Erythroblast (primary cell): ENCODE data around the gene PITPNB.

Source experiments
- DNase-seq, 2 experiments: peaks; one replicate each; lab custom pipeline; 2025; lab: John Stamatoyannopoulos, UW
- GATA1 ChIP-seq: IDR thresholded peaks from 2 replicates; pipeline ENCODE4 v1.6.1; 2011; ENCODE audit warnings: low read depth, mild to moderate bottlenecking, control low read depth, low read length, moderate library complexity
- POLR2A ChIP-seq: IDR thresholded peaks from 2 replicates; pipeline ENCODE4 v1.6.1; 2011; ENCODE audit warnings: mild to moderate bottlenecking, low read length

The PITPNB gene

DNA sequence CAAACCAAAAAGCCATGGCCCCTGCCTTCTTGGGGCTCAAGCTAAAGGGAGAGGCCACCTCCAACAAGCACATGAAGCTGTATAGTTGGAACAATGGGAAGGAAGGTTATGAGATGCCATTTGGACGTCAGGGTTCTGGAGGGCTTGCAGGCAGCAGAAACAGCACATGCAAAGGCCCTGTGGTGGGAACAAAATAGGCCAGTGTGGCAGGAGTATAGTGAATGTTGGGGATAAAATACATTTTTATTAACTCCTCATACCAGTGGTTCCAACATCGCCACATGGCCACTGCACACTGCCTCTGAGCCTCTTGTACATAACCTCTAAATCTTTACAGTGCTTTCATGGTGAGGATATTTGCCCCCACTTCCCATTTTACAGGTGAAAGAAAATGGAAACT, 85.3 kb downstream of the PITPNB start:
- TF ChIP-seq GATA1 (no peak), POLR2A (no peak)

DNA sequence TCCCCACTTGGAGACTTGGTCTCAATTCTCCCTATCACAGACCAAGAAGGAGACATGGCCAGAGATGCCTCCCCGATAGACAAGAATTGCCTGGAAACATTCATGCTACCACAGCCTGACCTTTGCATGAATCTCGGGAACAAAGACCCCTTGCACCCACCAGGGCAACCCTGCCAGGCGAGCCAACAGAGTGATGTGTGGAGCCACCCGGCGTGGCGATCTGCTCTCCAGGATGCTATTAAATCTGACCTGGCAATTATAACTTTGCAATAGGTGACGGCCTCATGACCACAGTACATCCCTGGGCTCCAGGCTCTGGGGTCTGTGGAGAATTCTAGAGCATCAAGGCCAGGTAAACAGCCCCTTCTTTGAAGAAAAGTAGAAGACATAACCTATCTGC, 86.5 kb downstream of the PITPNB start:
- TF ChIP-seq GATA1 (no peak), POLR2A (no peak)
- DNase-seq, result no peak

More for the DNA sequence above, 85.3 kb downstream of the PITPNB start:
- no peak for DNase-seq

DNA sequence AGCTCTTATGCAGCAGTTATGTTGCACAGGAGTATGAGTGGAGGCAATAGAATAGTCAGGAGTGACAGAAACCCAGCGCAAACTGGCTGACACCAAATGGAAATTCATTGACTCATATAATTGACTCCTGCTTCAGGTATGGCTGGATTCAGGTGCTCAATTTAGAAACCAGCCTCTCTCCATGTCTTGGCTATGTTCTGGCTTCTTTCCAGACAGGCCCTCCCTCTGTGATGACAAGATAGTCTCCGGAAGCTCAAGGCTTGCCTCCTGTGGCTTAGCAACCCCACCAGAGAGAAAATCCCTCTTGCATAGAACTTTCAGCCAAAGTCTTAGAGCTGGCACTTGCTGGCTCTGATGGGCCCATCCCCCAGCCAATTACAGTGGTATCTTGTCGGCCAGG, 89.4 kb downstream of the PITPNB start:
- TF ChIP-seq GATA1 (no peak), POLR2A (no peak)
- DNase-seq, result no peak

DNA sequence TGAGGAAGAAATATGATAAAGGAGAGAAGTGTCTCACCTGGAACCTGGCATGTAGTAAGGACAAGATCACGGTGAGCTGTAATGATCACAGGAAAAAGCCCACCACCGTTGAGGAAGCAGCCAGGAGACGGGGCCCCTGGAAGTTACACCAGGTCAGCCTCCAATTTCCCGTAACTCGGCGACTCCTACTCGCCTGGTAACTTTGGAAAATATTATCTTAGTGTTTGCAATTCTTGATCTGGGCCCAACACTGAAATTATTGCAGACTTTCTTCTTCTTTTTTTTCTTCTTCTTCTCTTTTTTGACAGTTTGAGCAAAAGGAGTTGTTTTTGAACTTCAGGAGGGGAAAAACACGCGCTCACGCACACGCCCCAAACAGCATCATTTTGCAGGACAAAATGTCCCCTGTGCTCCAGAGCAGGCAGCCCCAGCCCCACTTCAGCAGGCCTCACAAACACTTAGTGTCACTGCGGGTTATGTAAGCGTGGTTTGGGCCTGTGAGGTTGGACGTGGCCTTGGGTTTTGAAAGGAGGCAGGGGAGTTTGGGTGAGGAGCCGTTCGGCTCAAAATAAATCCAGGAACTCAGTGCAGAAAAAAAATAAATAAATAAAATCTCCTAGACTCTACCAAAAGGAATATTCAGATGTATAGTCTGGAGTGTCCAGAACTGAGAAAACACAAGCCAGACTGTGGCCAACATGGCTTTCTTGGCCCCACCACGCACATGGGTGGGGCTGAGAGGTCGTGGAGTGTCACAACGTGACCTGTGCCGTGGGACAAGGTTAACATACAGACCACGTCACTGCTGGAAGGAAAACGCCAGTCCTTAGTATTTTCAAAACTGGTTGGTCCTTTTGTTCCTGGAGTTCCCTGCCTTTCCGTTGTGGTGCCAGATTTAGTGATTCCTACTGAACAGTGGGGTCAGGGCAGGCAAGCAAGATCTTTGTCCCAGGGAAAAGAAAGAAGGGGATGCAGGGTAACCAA, 91.2 kb downstream of the PITPNB start:
- TF ChIP-seq GATA1 (no peak), POLR2A (no peak)
- no peak for DNase-seq

DNA sequence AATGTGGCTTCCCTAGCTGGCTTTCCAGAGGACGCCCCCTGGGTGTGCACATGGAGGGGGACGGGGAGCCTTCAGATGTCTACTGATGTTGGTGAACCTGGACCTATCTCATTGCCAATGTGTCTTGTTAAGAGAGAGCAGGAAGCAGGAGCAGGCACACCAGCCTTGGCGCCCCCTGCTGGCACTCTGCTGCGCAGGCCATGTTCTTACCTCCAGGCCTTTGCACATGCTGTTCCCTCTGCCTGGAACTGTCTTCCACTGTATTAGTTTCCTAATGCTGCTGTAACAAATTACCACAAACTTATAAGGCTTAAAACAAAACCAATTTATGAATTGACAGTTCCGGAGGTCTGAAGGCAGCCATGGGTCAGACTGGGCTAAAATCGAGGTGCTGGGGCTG, 93.9 kb downstream of the PITPNB start:
- TF ChIP-seq POLR2A (no peak), GATA1 (no peak)
- DNase-seq, result peak; percentile 55 to 62

DNA sequence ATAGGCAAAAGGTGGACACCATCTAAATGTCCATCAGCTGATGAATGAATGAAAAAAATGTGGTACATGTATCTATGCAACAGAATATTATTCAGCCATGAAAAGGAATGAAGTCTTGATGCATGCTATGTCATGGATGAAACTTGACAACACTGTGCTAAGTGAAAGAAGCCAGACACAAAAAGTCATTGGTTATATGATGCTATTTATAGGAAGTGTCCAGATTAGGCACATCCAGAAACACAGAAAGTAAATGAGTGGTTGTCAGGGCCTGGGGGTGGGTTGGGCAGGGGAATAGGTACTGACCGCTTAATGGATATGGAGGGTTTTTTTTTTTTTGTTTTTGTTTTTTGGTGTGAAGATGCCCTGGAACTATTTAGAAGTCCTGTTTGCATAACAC, 95.8 kb downstream of the PITPNB start:
- TF ChIP-seq POLR2A, result no peak
- TF ChIP-seq GATA1, result no peak
- no peak for DNase-seq

DNA sequence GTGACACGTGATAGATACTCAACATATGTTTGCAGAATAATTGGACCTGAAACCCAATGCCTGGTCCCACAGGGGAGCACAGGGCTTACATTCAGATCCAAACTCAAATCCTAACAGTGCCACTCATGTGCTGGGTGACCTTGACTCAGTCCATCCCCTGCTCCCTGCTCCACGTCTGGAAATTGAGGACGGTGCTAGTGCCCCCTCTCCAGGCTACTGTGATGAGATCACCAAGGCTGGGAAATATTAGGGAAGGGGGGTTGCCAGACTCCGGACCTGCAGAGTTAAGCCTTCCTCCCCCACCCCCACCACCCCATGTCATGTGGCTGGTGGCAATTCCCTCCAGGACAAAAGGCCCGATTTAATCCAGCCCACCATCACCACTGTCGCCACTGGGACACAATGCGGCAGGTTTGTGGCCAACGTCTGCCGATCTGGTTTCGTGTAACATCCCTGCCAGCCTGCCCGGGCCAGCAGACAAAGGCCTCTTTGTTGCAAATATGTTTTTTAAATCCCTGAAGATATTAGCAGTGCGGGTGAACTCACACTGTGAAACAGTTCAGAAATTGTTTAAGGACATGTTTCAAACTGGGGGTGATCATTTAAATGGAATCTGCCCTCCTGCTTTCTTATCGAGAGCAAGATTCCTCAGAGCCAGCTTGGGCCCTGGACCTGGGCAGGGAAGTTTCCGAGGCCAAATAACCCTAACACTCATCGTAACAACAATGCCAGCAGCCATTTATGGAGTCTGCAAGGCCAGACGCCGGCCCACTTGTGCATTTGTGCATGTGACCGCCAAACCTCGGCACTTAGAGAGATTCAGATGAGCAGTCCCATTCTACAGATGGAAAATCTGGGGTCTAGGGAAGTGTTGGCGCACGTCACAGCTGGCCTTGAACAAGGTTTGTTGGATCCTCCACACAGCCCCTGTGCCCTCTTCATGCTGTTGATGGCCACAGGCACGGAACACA, 97.9 kb downstream of the PITPNB start:
- TF ChIP-seq POLR2A, result no peak
- TF ChIP-seq GATA1, result no peak
- DNase-seq, result no peak

DNA sequence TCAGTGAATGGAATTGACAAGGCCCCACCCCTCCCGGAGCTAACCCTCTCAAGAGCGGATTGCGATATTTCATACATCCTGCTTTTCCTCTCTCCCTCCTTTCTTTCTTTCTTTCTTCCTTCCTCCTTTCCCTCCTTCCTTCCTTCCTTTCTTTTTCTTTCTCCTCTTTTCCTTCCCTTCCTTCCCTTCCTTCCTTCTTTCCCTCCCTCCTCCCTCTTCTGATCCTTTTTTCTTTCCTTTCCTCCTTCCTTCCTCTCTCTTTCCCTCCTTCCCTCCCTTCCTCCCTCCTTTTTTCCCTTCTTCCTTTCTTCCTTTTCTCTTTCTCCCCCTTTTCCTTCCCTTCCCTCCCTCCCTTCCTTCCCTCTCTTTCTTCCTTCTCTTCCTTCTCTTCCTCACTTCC, 102.5 kb downstream of the PITPNB start:
- no peak for DNase-seq
- TF ChIP-seq POLR2A (no peak), GATA1 (no peak)

DNA sequence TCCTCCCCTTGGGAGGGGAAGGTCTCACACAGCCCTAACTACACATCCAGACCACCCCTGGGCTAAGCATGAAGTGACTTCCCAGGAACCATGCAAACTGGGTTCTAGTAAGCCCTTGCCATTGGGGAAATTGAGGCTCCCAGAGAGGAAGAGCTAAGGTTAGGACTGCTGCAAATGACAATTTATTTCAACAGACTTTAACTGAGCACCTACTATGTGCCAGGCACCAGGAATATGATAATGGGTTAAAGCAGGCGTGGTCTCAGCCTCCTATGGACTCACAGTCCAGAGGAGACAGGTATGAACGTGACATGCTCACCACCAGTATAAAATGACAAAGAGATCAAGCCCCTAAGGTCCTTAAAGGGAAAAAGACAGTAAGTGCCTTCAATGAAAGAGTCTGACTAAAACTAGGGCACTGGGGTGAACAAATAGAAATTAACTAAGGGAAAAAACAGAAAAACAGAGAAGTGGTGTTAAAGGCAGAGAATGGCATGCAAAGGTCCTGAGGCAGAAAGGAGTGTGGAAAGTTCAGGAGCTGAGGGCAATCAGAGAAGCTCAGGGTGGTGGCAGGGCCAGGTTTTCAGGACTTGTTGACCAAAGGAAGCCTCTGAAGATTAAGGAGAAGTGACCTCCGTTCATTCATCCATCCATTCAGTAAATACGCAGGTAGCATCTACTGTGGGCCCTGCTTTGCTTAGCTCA, 103.1 kb downstream of the PITPNB start:
- DNase-seq, result no peak
- TF ChIP-seq POLR2A (no peak), GATA1 (no peak)

DNA sequence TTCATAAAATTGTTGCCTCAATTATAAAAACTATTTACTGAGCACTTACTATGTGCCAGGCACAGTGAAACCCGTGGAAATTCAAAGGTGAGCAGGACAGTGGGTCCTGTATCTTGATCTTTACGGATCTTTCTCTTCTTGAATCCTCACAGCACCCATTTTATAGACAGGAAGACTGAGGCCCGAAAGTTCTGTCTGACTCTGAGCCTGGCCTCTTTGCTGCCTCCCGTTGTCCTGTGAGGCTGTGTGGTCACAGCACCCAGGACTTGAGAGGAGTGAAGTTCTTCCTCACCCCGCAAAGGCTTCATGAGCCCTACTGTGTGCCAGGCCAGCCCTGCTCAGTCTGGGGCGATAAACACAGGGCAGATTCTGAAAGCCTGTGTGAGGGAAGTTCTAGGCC, 104.1 kb downstream of the PITPNB start:
- TF ChIP-seq GATA1, result no peak
- no peak for TF ChIP-seq POLR2A
- no peak for DNase-seq

DNA sequence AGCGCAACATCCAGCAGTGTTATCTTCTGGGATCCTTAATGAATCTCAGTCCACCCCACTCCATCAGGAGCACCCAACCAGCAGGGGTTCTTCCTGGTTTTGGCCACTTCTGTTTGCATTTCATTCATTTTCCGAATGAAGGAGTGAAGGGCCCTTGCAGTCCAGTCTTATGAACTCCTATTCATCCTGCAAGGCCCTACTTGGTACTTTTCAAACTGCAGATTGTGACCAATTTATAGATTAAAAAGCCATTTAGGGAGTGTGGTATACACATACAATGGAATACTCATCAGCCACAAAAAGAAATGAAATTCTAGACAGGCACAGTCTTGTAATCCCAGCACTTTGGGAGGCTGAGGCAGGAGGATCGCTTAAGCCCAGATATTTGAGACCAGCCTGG, 107.3 kb downstream of the PITPNB start:
- no peak for TF ChIP-seq GATA1
- TF ChIP-seq POLR2A, result no peak
- no peak for DNase-seq

DNA sequence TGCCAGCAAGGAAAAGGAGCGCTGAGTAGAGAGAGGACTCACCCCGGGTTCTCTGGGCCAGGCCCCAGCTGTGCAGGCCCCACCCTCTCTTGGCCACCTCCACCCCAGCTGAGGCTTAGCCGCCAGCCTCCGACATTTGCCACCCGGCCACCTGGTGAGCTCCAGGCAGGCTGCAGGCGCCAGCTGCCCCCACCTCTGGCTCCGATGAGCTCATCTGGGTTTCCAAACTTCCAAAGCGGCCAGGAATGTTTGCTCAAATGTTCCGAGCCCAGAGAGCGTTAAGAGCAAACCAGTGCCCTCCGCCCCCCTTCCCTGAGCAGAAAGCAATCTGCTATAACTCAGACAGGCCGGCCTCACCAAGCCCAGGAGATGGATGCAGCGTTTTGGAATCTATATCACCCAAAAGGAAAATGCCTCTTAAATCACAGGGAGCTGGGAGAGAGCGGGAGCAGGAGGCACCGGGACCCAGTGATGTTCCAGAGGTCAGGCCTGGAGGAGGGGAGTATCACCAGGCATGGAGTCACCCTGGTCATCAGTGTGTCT, 108.4 kb downstream of the PITPNB start:
- TF ChIP-seq POLR2A, result no peak
- no peak for DNase-seq

DNA sequence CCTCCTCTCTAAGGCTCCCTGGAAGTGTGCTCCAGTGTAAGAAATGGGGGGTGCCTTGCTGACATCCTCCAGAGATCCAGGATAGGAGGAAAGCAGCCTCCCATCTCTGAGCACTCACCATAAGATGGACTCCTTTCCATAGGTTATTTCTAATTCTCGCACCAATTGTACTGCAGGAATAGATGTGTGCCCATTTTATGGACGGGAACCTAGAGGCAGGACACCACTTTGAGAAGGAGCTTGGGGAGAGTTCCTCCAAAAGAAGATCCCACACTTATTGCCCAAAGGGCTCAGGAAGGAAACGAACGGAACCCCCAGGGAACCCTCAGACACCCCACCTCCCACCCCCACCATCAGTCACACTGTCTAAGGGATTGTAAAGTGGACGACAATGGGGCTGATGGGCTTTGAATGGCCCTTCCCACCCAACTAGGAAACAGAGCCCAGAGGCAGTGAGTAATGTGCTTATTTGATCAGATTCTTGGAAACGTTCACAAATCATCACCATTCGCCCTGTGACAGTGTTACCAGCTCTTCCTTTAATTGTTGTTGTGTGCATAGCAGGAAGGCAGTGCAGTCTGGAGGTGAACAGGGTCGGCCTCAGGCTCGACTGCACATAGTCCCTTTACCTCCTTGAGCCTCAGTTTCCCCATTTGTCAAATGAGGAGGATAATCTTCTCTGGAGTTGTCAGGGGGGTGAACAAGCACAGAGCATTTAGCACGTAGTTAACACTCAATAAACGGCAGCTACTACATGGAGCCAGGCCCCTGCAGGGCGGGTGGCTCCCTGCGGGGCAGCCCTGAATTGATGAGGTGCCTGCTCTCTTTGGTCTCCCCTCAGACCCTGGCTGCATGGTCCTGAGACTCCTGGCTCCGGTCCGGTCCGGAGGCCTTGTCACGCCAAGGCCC, 109.1 kb downstream of the PITPNB start:
- no peak for TF ChIP-seq POLR2A
- TF ChIP-seq GATA1, result no peak

More for the DNA sequence above, 109.1 kb downstream of the PITPNB start:
- DNase-seq, result no peak
